Ovary (tissue), 9 donors: ENCODE results near the gene CACNB4. TPM values are rescaled to one million over a fixed set of nuclear protein-coding genes. Genes with fewer than 3 reads are reported as not detected.

Source experiments
- DNase-seq, 5 donors: peaks; one replicate each; pipeline ENCODE4 v3.0.0-alpha.2; 2019 to 2020
- H3K27ac ChIP-seq, 2 donors: fragments of 200-600 bp; one replicate each; pipeline versions ENCODE4 v1.5.1 to v1.8.0; 2019 to 2022
- H3K27me3 ChIP-seq: fragments of 200-600 bp; one replicate; pipeline ENCODE4 v1.8.0; 2022
- H3K36me3 ChIP-seq: fragments of 200-600 bp; sonication (generic); one replicate; pipeline ENCODE4 v1.5.1; 2019
- H3K4me1 ChIP-seq: one replicate; pipeline ENCODE4 v1.8.1; 2013; ENCODE audit warnings: mild to moderate bottlenecking, moderate library complexity; ENCODE audit not compliant: insufficient read depth
- H3K4me3 ChIP-seq: fragments of 200-600 bp; sonication (generic); one replicate; pipeline ENCODE4 v1.5.1; 2017
- H3K9me3 ChIP-seq, 2 donors: fragments of 200-600 bp in 1 of 2; sonication (generic) in 1 of 2; one replicate each; pipeline versions ENCODE4 v1.5.1 to v1.8.1; 2013 to 2019; ENCODE audit warnings: mild to moderate bottlenecking in 1 of 2, moderate library complexity in 1 of 2
- EP300 ChIP-seq: sonication (generic); formaldehyde crosslinking; IDR thresholded peaks from one replicate; pipeline ENCODE4 v1.6.1; 2017; ENCODE audit warnings: antibody characterized with exemption
- POLR2A ChIP-seq: fragments of 450-650 bp; IDR thresholded peaks from one replicate; pipeline ENCODE4 v1.6.1; 2017; ENCODE audit warnings: antibody characterized with exemption, mild to moderate bottlenecking, moderate library complexity
- WGBS, 3 donors: extraction: QIAGEN DNeasy Blood & Tissue Kit in 1 of 3; methylation state at CpG; one replicate each; pipeline versions ENCODE4 v1.1.5 to v1.1.7; 2013 to 2017; 5-methylcytosine and 5-hydroxymethylcytosine counted together
- intact Hi-C, 4 donors: fragments of 100-400 bp; cut with DNase I; formaldehyde crosslinking; loops; one replicate each; pipeline versions ENCODE4 v1.11.0 to v1.15.1; 2022 to 2023
- polyA plus RNA-seq, 2 donors: library from polyadenylated mRNA; stranded (reverse); fragments of 200-250 nt in 1 of 2; fragments of 350-450 nt in 1 of 2; fragmentation: Illumina TruSeq in 1 of 2; extraction: RNeasy Lipid Tissue Mini Kit (QIAGEN cat#74804) in 1 of 2; gene quantifications; one replicate each; pipeline ENCODE4 v1.2.3, GENCODE V29; 2013 to 2014
- total RNA-seq, 7 donors: library from RNA; depleted of rRNA in 2 of 7; stranded (reverse); fragments of >200 nt in 2 of 7; fragmentation: NEBNext Ultra II Directional in 3 of 7; extraction: Animal tissue kit (Norgen Biotek cat#: 25700) in 3 of 7; gene quantifications; one replicate each; pipeline versions ENCODE4 v1.1.0 to v1.2.4, GENCODE V29; 2016 to 2023
- TF ChIP-seq, protein P1 (sequence below), 3 donors: fragments of 450-650 bp in 2 of 3; fragments of 200-600 bp in 1 of 3; IDR thresholded peaks; one replicate each; pipeline versions ENCODE4 v1.5.1 to v1.8.0; 2016 to 2022; ENCODE audit warnings: antibody characterized with exemption in 3 of 3, mild to moderate bottlenecking in 1 of 3
- donor health status: DM: no; HTN: no; CAD: no; lungs with moderate emphysema.
- donor health status: DM: no; HTN: no; CAD: no.
- donor health status: Bipolar disorder and iron deficiency.
- donor health status: DM: yes; HTN: yes; CAD: no.
- donor health status: DM: no; HTN: no; CAD: no.
- donor health status: DM: yes; HTN: yes; CAD: no.

Gene CACNB4
- total and polyA plus RNA-seq, 9 donors = 0.23 to 1.9 (median 1.0) TPM

DNA sequence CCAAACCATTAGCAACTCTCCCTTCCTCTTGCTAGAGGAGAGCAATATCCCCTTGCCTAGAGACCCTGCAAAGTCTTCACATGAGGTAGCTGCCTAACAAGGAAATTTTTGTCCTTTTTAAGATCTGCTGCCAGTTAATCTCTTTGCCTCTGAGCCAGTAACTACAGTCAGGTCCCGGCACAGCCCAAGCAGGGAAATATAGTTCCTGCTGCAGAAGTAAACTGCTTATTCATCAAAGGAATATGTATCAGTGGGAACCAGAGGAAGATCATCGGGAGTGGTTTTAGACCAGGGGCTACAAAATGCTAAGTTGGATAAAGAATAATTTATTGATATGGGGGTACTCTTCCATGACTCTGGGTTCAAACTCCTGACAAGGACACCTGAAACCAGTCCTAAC lies 30.6 kb downstream of the CACNB4 start:
- H3K4me1 ChIP-seq = no peaks in the 10 kb centered on the region
- no peaks in the 10 kb centered on the region for H3K27me3 ChIP-seq
- no peak overlapping the region for H3K27ac ChIP-seq
- TF ChIP-seq POLR2A (no peak), EP300 (no peak)
- TF ChIP-seq, protein P1, sequence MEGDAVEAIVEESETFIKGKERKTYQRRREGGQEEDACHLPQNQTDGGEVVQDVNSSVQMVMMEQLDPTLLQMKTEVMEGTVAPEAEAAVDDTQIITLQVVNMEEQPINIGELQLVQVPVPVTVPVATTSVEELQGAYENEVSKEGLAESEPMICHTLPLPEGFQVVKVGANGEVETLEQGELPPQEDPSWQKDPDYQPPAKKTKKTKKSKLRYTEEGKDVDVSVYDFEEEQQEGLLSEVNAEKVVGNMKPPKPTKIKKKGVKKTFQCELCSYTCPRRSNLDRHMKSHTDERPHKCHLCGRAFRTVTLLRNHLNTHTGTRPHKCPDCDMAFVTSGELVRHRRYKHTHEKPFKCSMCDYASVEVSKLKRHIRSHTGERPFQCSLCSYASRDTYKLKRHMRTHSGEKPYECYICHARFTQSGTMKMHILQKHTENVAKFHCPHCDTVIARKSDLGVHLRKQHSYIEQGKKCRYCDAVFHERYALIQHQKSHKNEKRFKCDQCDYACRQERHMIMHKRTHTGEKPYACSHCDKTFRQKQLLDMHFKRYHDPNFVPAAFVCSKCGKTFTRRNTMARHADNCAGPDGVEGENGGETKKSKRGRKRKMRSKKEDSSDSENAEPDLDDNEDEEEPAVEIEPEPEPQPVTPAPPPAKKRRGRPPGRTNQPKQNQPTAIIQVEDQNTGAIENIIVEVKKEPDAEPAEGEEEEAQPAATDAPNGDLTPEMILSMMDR (IDR thresholded peaks at IDR 0.05) = no peak
- no peaks in the 10 kb centered on the region for H3K9me3 ChIP-seq
- WGBS, 3 donors = 57 to 69% (median 59%) methylated on average over 2 of the region's 2 CpGs
- no peak overlapping the region for H3K4me3 ChIP-seq
- no peak for DNase-seq
- intact Hi-C loops = no loop called here
- H3K36me3 ChIP-seq = no peaks in the 10 kb centered on the region

DNA sequence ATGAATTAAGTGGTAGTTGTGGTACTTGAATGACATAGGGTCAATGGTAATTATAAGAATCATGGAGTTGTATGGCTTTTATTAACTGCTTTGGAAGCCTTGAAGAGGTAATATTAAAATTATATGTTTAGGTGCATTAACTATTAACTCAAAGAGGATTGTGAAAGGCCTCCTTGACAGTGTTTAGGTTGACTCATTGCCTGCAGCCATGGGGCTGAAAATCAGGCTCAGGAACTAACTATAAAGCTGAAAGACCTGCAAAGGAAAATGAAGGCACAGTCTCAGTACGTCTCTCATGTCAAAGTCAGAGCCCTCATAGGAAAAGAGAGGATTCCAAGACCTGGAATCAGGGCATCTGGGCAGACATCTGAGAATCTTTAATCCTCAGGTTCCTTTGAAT lies 31.0 kb downstream of the CACNB4 start:
- Histone ChIP-seq H3K4me1 (no peaks in the 10 kb centered on the region), H3K4me3 (no peak overlapping the region), H3K27ac (no peak overlapping the region), H3K27me3 (no peaks in the 10 kb centered on the region), H3K9me3 (no peaks in the 10 kb centered on the region), H3K36me3 (no peaks in the 10 kb centered on the region)
- no peak for DNase-seq
- 94 to 96% (median 94%) methylated on average over 1 of the region's 1 CpG for WGBS, 3 donors
- intact Hi-C loops = no loop called here
- TF ChIP-seq POLR2A = no peak
- no peak for TF ChIP-seq EP300
- TF ChIP-seq, protein P1 (IDR thresholded peaks at IDR 0.05) = no peak

DNA sequence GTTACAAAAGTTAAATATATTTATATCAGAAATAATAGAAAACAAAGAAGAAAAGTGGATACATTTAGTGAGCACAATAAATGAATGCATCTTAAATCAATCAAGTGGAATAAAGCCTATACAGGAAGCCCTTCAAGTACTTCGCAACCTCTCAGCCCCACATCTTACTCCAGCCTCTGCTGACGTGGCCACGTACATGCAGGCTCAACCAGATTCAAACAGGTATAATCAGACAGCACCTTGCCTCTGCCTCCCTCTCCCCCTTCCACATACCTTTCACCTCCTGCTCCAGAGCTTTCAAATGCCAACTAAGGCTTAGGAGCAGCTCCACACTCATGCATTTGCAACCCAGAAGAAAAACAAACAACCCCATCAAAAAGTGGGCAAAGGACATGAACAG lies 32.9 kb downstream of the CACNB4 start:
- Histone ChIP-seq H3K27ac (no peak overlapping the region), H3K4me1 (no peaks in the 10 kb centered on the region), H3K9me3 (no peaks in the 10 kb centered on the region), H3K4me3 (no peak overlapping the region), H3K27me3 (no peaks in the 10 kb centered on the region), H3K36me3 (no peaks in the 10 kb centered on the region)
- TF ChIP-seq POLR2A = no peak
- TF ChIP-seq, protein P1 (IDR thresholded peaks at IDR 0.05) = no peak
- no peak for TF ChIP-seq EP300
- 91 to 96% (median 95%) methylated on average over 3 of the region's 3 CpGs for WGBS, 3 donors
- intact Hi-C loops = no loop called here
- no peak for DNase-seq

DNA sequence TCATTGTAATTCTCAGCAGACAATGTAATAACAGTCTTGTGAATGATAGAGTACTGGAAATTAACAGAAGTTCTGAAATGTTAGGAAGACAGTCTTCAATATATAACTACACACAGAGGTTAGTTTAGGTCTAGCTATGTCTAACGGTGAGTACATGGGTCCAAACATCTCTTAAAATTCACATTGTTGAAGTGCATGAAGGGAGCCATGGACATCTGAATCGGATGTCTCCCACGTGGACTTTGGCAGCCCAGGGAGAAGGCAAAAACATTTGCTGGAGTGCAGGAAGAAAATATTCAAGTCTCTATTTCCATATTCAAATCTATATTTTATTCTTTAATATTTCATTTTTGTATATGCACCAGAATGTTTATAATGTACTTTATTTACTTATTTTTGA lies 34.8 kb downstream of the CACNB4 start:
- Histone ChIP-seq H3K27ac (no peak overlapping the region), H3K4me1 (no peaks in the 10 kb centered on the region), H3K36me3 (no peaks in the 10 kb centered on the region), H3K27me3 (no peaks in the 10 kb centered on the region), H3K4me3 (no peak overlapping the region), H3K9me3 (no peaks in the 10 kb centered on the region)
- TF ChIP-seq POLR2A (no peak), EP300 (no peak)
- TF ChIP-seq, protein P1 (IDR thresholded peaks at IDR 0.05) = no peak
- 14 to 30% (median 14%) methylated on average over 3 of the region's 3 CpGs for WGBS, 3 donors
- intact Hi-C loops = no loop called here
- DNase-seq = no peak
